Measurements from ENCODE around the gene TCF19. TPM values are rescaled to one million over a fixed set of nuclear protein-coding genes. Genes with fewer than 3 reads are reported as not detected.
"Not testable (repeated sequence)": the region's sequence is repeated elsewhere in the genome, so short reads cannot be mapped to it uniquely, and the experiment has no call there.

TCF19 gene
- total RNA-seq, 1 donor from 2014 or later = 6.4 TPM

GRCh38 chr6:31179042-31179386 is 20.6 kb downstream of the TCF19 start:
- Histone ChIP-seq H3K4me3 (ENCODE audit: low read depth, low read length) (no peak overlapping the region), H3K36me3 (ENCODE audit: control insufficient read depth, insufficient read depth, low read length) (peaks cover 2% of the 10 kb centered on the region), H3K27me3 (ENCODE audit: control insufficient read depth, insufficient read depth, low read length) (no peaks in the 10 kb centered on the region)
- TF ChIP-seq, protein P1, sequence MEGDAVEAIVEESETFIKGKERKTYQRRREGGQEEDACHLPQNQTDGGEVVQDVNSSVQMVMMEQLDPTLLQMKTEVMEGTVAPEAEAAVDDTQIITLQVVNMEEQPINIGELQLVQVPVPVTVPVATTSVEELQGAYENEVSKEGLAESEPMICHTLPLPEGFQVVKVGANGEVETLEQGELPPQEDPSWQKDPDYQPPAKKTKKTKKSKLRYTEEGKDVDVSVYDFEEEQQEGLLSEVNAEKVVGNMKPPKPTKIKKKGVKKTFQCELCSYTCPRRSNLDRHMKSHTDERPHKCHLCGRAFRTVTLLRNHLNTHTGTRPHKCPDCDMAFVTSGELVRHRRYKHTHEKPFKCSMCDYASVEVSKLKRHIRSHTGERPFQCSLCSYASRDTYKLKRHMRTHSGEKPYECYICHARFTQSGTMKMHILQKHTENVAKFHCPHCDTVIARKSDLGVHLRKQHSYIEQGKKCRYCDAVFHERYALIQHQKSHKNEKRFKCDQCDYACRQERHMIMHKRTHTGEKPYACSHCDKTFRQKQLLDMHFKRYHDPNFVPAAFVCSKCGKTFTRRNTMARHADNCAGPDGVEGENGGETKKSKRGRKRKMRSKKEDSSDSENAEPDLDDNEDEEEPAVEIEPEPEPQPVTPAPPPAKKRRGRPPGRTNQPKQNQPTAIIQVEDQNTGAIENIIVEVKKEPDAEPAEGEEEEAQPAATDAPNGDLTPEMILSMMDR (IDR thresholded peaks at IDR 0.05; ENCODE audit: insufficient read depth, low read length, poor library complexity, severe bottlenecking) = no peak
- DNase-seq (ENCODE audit: low read depth) = no peak

GRCh38 chr6:31179896-31180295 is 21.5 kb downstream of the TCF19 start:
- TF ChIP-seq, protein P1 (IDR thresholded peaks at IDR 0.05; ENCODE audit: insufficient read depth, low read length, poor library complexity, severe bottlenecking) = no peak
- no peaks in the 10 kb centered on the region for H3K27me3 ChIP-seq (ENCODE audit: control insufficient read depth, insufficient read depth, low read length)
- no peak overlapping the region for H3K4me3 ChIP-seq (ENCODE audit: low read depth, low read length)
- no peak for DNase-seq (ENCODE audit: low read depth)
- peaks cover 2% of the 10 kb centered on the region for H3K36me3 ChIP-seq (ENCODE audit: control insufficient read depth, insufficient read depth, low read length)

GRCh38 chr6:31180500-31180899 is 22.1 kb downstream of the TCF19 start:
- Histone ChIP-seq H3K4me3 (ENCODE audit: low read depth, low read length) (no peak overlapping the region), H3K36me3 (ENCODE audit: control insufficient read depth, insufficient read depth, low read length) (peaks cover 2% of the 10 kb centered on the region), H3K27me3 (ENCODE audit: control insufficient read depth, insufficient read depth, low read length) (no peaks in the 10 kb centered on the region)
- TF ChIP-seq, protein P1 (IDR thresholded peaks at IDR 0.05; ENCODE audit: insufficient read depth, low read length, poor library complexity, severe bottlenecking) = no peak
- no peak for DNase-seq (ENCODE audit: low read depth)

- H3K36me3 ChIP-seq (ENCODE audit: control insufficient read depth, insufficient read depth, low read length); H3K4me3 ChIP-seq (ENCODE audit: low read depth, low read length); H3K27me3 ChIP-seq (ENCODE audit: control insufficient read depth, insufficient read depth, low read length); DNase-seq (ENCODE audit: low read depth): not testable (repeated sequence)
These were observed 24.9 kb downstream of the TCF19 start for GRCh38 chr6:31183287-31183686.

GRCh38 chr6:31183859-31184258 is 25.5 kb downstream of the TCF19 start:
- DNase-seq (ENCODE audit: low read depth); H3K36me3 ChIP-seq (ENCODE audit: control insufficient read depth, insufficient read depth, low read length); H3K27me3 ChIP-seq (ENCODE audit: control insufficient read depth, insufficient read depth, low read length): not testable (repeated sequence)
- H3K4me3 ChIP-seq (ENCODE audit: low read depth, low read length) = peak overlapping the region; percentile 15

DNA sequence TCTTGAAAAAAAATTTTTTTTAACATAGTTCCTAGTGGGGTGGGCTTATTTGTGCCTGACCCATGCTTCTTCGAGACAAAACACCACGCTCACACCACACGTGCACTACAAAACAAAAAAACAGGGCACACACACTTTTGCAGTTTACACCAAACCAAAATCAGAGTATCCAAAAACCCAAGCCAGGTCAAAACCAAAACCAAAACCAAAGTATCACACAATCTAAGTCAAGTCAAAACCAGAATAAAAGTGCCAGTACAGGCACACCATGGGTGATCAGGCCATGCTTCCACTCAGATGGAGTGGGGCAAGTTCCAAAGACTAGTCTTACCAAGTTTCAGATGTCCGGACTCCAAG is 27.3 kb downstream of the TCF19 start:
- not testable (repeated sequence) for H3K36me3 ChIP-seq (ENCODE audit: control insufficient read depth, insufficient read depth, low read length); H3K27me3 ChIP-seq (ENCODE audit: control insufficient read depth, insufficient read depth, low read length); DNase-seq (ENCODE audit: low read depth)
- peak overlapping the region; percentile 50 for H3K4me3 ChIP-seq (ENCODE audit: low read depth, low read length)

DNA sequence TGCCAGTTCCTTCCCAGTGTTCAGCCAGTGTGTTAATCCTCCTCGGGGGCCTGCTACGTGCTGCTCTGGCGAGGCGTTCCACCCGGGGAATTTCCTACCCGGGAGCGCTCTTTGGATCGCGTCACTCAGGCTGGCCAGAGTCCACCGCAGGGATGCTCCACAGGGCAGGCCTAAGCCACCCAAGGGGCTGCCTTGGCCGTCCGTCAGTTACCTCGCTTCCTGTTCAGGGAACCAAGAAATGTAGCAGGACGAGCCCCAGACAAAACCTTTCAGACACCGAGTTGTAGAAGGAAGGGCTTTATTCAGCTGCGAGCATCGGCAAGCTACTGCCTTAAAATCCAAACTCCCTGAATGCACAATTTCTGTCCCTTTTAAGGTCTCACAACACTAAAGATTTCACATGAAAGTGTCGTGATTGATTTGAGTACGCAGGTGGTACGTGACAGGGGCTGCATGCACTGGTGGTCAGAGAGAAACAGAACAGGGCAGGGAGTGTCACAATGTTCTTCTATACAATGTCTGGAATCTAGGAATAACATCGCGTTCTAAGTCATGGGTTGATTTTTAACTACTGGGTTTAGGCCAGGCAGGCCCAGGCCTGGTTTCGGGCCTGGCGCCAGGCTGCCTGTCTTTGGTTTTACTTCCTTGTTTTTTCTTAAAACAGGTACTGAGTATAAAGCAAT is 27.8 kb downstream of the TCF19 start:
- H3K27me3 ChIP-seq (ENCODE audit: control insufficient read depth, insufficient read depth, low read length) = no peaks in the 10 kb centered on the region
- no peak for DNase-seq (ENCODE audit: low read depth)
- TF ChIP-seq, protein P1 (IDR thresholded peaks at IDR 0.05; ENCODE audit: insufficient read depth, low read length, poor library complexity, severe bottlenecking) = no peak
- H3K4me3 ChIP-seq (ENCODE audit: low read depth, low read length) = peak overlapping the region; percentile 50
- no peaks in the 10 kb centered on the region for H3K36me3 ChIP-seq (ENCODE audit: control insufficient read depth, insufficient read depth, low read length)
